UCSD-AML1 (cell line): ENCODE results near the gene NSMF.
"Not testable (repeated sequence)": the region's sequence is repeated elsewhere in the genome, so short reads cannot be mapped to it uniquely, and the experiment has no call there.

ENCODE experiments used
- DNase-seq: peaks from one replicate; lab custom pipeline; 2025; ENCODE audit not compliant: unreplicated experiment; lab: John Stamatoyannopoulos, UW

NSMF gene

GRCh38 chr9:137459601-137460362, 648 bp upstream of the NSMF start:
- DNase-seq, result no peak

- DNase-seq, result no peak
Measured at GRCh38 chr9:137458194-137459151, 661 bp downstream of the NSMF start.

GRCh38 chr9:137457406-137458193, 1.5 kb downstream of the NSMF start:
- no peak for DNase-seq

- no peak for DNase-seq
Measured at GRCh38 chr9:137456864-137457405, 2.2 kb downstream of the NSMF start.

GRCh38 chr9:137456061-137456863, 2.9 kb downstream of the NSMF start:
- DNase-seq, result no peak

GRCh38 chr9:137455359-137455991, 3.7 kb downstream of the NSMF start:
- no peak for DNase-seq

GRCh38 chr9:137454597-137455358, 4.4 kb downstream of the NSMF start:
- DNase-seq, result no peak

GRCh38 chr9:137454145-137454596, 5.0 kb downstream of the NSMF start:
- no peak for DNase-seq

- DNase-seq, result peak; percentile 40
Measured at GRCh38 chr9:137453643-137454081, 5.5 kb downstream of the NSMF start.

- no peak for DNase-seq
Measured at GRCh38 chr9:137452761-137453642, 6.1 kb downstream of the NSMF start.

GRCh38 chr9:137452006-137452760, 7.0 kb downstream of the NSMF start:
- DNase-seq, result peak; percentile 30

- DNase-seq, result not testable (repeated sequence)
Measured at GRCh38 chr9:137451264-137452005, 7.7 kb downstream of the NSMF start.

- peak; percentile 28 for DNase-seq
Measured at GRCh38 chr9:137450539-137451222, 8.5 kb downstream of the NSMF start.

GRCh38 chr9:137449931-137450538, 9.1 kb downstream of the NSMF start:
- no peak for DNase-seq
